ENCODE data around the gene MOSMO. TPM values are rescaled to one million over a fixed set of nuclear protein-coding genes. Genes with fewer than 3 reads are reported as not detected.
"Not testable (repeated sequence)": the region's sequence is repeated elsewhere in the genome, so short reads cannot be mapped to it uniquely, and the experiment has no call there.

Gene MOSMO
- total RNA-seq, 3 donors from 2014 or later: 5.3 to 8.2 (median 7.0) TPM

GRCh38 chr16:21990381-21990944 is 17.4 kb upstream of the MOSMO start:
- Mint-ChIP-seq H3K4me3 (no peak overlapping the region), H3K4me1 (ENCODE audit: low read depth) (peaks cover 20% of the 10 kb centered on the region), H3K36me3 (ENCODE audit: insufficient read depth) (peaks cover 3% of the 10 kb centered on the region), H3K9me3 (no peaks in the 10 kb centered on the region), H3K27me3 (ENCODE audit: low read depth) (no peaks in the 10 kb centered on the region)
- ATAC-seq (no peak), DNase-seq (no peak)

GRCh38 chr16:21991621-21992020 is 16.3 kb upstream of the MOSMO start:
- H3K27me3 Mint-ChIP-seq (ENCODE audit: low read depth): no peaks in the 10 kb centered on the region
- no peaks in the 10 kb centered on the region for H3K9me3 Mint-ChIP-seq
- H3K36me3 Mint-ChIP-seq (ENCODE audit: insufficient read depth): no peaks in the 10 kb centered on the region
- H3K4me3 Mint-ChIP-seq: no peak overlapping the region
- H3K4me1 Mint-ChIP-seq (ENCODE audit: low read depth): peaks cover 20% of the 10 kb centered on the region
- DNase-seq (no peak), ATAC-seq (no peak)

GRCh38 chr16:21994856-21995465 is 12.9 kb upstream of the MOSMO start:
- ATAC-seq (no peak), DNase-seq (no peak)
- Mint-ChIP-seq H3K4me3 (no peak overlapping the region), H3K9me3 (no peaks in the 10 kb centered on the region), H3K4me1 (ENCODE audit: low read depth) (peaks cover 20% of the 10 kb centered on the region), H3K36me3 (ENCODE audit: insufficient read depth) (no peaks in the 10 kb centered on the region), H3K27me3 (ENCODE audit: low read depth) (no peaks in the 10 kb centered on the region)

- H3K27me3 Mint-ChIP-seq (ENCODE audit: low read depth): no peaks in the 10 kb centered on the region
- no peak overlapping the region for H3K4me3 Mint-ChIP-seq
- DNase-seq (no peak), ATAC-seq (no peak)
- H3K4me1 Mint-ChIP-seq (ENCODE audit: low read depth): peaks cover 8% of the 10 kb centered on the region
- no peaks in the 10 kb centered on the region for H3K9me3 Mint-ChIP-seq
- no peaks in the 10 kb centered on the region for H3K36me3 Mint-ChIP-seq (ENCODE audit: insufficient read depth)
These were observed 10.8 kb upstream of the MOSMO start for GRCh38 chr16:21996923-21997696.

- DNase-seq: no peak
- H3K36me3 Mint-ChIP-seq (ENCODE audit: insufficient read depth): no peaks in the 10 kb centered on the region
- H3K9me3 Mint-ChIP-seq: no peaks in the 10 kb centered on the region
- H3K27me3 Mint-ChIP-seq (ENCODE audit: low read depth): no peaks in the 10 kb centered on the region
- H3K4me1 Mint-ChIP-seq (ENCODE audit: low read depth): peaks cover 7% of the 10 kb centered on the region
- H3K4me3 Mint-ChIP-seq: no peak overlapping the region
- no peak for ATAC-seq
These were observed 10.0 kb upstream of the MOSMO start for GRCh38 chr16:21997697-21998480.

GRCh38 chr16:22001591-22001990 is 6.3 kb upstream of the MOSMO start:
- Mint-ChIP-seq H3K4me3 (no peak overlapping the region), H3K9me3 (no peaks in the 10 kb centered on the region), H3K36me3 (ENCODE audit: insufficient read depth) (no peaks in the 10 kb centered on the region), H3K27me3 (ENCODE audit: low read depth) (no peaks in the 10 kb centered on the region), H3K4me1 (ENCODE audit: low read depth) (peaks cover 9% of the 10 kb centered on the region)
- ATAC-seq: no peak
- DNase-seq: no peak

GRCh38 chr16:22002047-22002446 is 5.9 kb upstream of the MOSMO start:
- DNase-seq; H3K36me3 Mint-ChIP-seq (ENCODE audit: insufficient read depth); H3K9me3 Mint-ChIP-seq; ATAC-seq; H3K27me3 Mint-ChIP-seq (ENCODE audit: low read depth); H3K4me3 Mint-ChIP-seq: not testable (repeated sequence)
- peaks cover 13% of the 10 kb centered on the region for H3K4me1 Mint-ChIP-seq (ENCODE audit: low read depth)

- DNase-seq (no peak), ATAC-seq (no peak)
- H3K9me3 Mint-ChIP-seq: no peaks in the 10 kb centered on the region
- H3K36me3 Mint-ChIP-seq (ENCODE audit: insufficient read depth): no peaks in the 10 kb centered on the region
- peaks cover 18% of the 10 kb centered on the region for H3K4me1 Mint-ChIP-seq (ENCODE audit: low read depth)
- no peaks in the 10 kb centered on the region for H3K27me3 Mint-ChIP-seq (ENCODE audit: low read depth)
- no peak overlapping the region for H3K4me3 Mint-ChIP-seq
These were observed 4.7 kb upstream of the MOSMO start for GRCh38 chr16:22003195-22003594.

- Mint-ChIP-seq H3K4me1 (ENCODE audit: low read depth) (peaks cover 21% of the 10 kb centered on the region), H3K36me3 (ENCODE audit: insufficient read depth) (no peaks in the 10 kb centered on the region), H3K4me3 (no peak overlapping the region), H3K27me3 (ENCODE audit: low read depth) (no peaks in the 10 kb centered on the region), H3K9me3 (no peaks in the 10 kb centered on the region)
- DNase-seq (no peak), ATAC-seq (no peak)
These were observed 3.6 kb upstream of the MOSMO start for GRCh38 chr16:22004341-22004740.

- Mint-ChIP-seq H3K4me3 (no peak overlapping the region), H3K36me3 (ENCODE audit: insufficient read depth) (no peaks in the 10 kb centered on the region), H3K27me3 (ENCODE audit: low read depth) (no peaks in the 10 kb centered on the region), H3K4me1 (ENCODE audit: low read depth) (peaks cover 30% of the 10 kb centered on the region), H3K9me3 (no peaks in the 10 kb centered on the region)
- DNase-seq: no peak
- no peak for ATAC-seq
These were observed 2.2 kb upstream of the MOSMO start for GRCh38 chr16:22005746-22006145.

GRCh38 chr16:22006636-22007035 is 1.3 kb upstream of the MOSMO start:
- Mint-ChIP-seq H3K9me3 (no peaks in the 10 kb centered on the region), H3K4me3 (peak overlapping the region; percentile 89), H3K27me3 (ENCODE audit: low read depth) (no peaks in the 10 kb centered on the region), H3K36me3 (ENCODE audit: insufficient read depth) (no peaks in the 10 kb centered on the region), H3K4me1 (ENCODE audit: low read depth) (peaks cover 32% of the 10 kb centered on the region)
- no peak for DNase-seq
- ATAC-seq: no peak

- H3K4me1 Mint-ChIP-seq (ENCODE audit: low read depth): peaks cover 37% of the 10 kb centered on the region
- DNase-seq (no peak), ATAC-seq (no peak)
- H3K9me3 Mint-ChIP-seq: no peaks in the 10 kb centered on the region
- no peaks in the 10 kb centered on the region for H3K27me3 Mint-ChIP-seq (ENCODE audit: low read depth)
- H3K4me3 Mint-ChIP-seq: peak overlapping the region; percentile 89
- no peaks in the 10 kb centered on the region for H3K36me3 Mint-ChIP-seq (ENCODE audit: insufficient read depth)
These were observed 777 bp upstream of the MOSMO start for GRCh38 chr16:22007159-22007508.

GRCh38 chr16:22008215-22009059 is 526 bp downstream of the MOSMO start:
- ATAC-seq (peak; percentile 42 to 57), DNase-seq (no peak)
- Mint-ChIP-seq H3K4me1 (ENCODE audit: low read depth) (peaks cover 47% of the 10 kb centered on the region), H3K27me3 (ENCODE audit: low read depth) (no peaks in the 10 kb centered on the region), H3K4me3 (peak overlapping the region; percentile 90), H3K36me3 (ENCODE audit: insufficient read depth) (no peaks in the 10 kb centered on the region), H3K9me3 (no peaks in the 10 kb centered on the region)

GRCh38 chr16:22010902-22011301 is 3.0 kb downstream of the MOSMO start:
- DNase-seq (no peak), ATAC-seq (no peak)
- Mint-ChIP-seq H3K27me3 (ENCODE audit: low read depth) (no peaks in the 10 kb centered on the region), H3K9me3 (no peaks in the 10 kb centered on the region), H3K4me3 (no peak overlapping the region), H3K36me3 (ENCODE audit: insufficient read depth) (no peaks in the 10 kb centered on the region), H3K4me1 (ENCODE audit: low read depth) (peaks cover 60% of the 10 kb centered on the region)
